Activated gamma-delta T cell treated with anti-CD3 and anti-CD28 coated beads, Interleukin-2, amount 50 U/mL, for 16 hours (primary cell): ENCODE measurements around the gene SERINC2.

Experiments
- DNase-seq: peaks from one replicate; pipeline ENCODE4 v3.0.0-alpha.2; 2020; ENCODE audit warnings: low read depth

The SERINC2 gene

GRCh38 chr1:31412732-31413404 is at the start of gene SERINC2:
Gene SERINC2, plus strand, starts transcription at chr1:31413213. Its CDS starts 53 bp downstream, at chr1:31413266.
- no peak for DNase-seq

GRCh38 chr1:31364561-31365250 is 48.3 kb upstream of the SERINC2 start:
- no peak for DNase-seq

GRCh38 chr1:31366796-31367195 is 46.2 kb upstream of the SERINC2 start:
- no peak for DNase-seq

- no peak for DNase-seq
These were observed 44.4 kb upstream of the SERINC2 start for GRCh38 chr1:31368611-31369107.

GRCh38 chr1:31370021-31370420 is 43.0 kb upstream of the SERINC2 start:
- no peak for DNase-seq

- no peak for DNase-seq
These were observed 42.4 kb upstream of the SERINC2 start for GRCh38 chr1:31370565-31370964.

- DNase-seq, result no peak
These were observed 41.7 kb upstream of the SERINC2 start for GRCh38 chr1:31371121-31371959.

- DNase-seq, result no peak
These were observed 41.0 kb upstream of the SERINC2 start for GRCh38 chr1:31372051-31372450.

GRCh38 chr1:31372751-31373055 is 40.3 kb upstream of the SERINC2 start:
- no peak for DNase-seq

- no peak for DNase-seq
These were observed 39.7 kb upstream of the SERINC2 start, which contains the start of gene FABP3 for GRCh38 chr1:31373056-31373896. Gene FABP3, minus strand, starts transcription at chr1:31373076. Its CDS starts 62 bp downstream, at chr1:31373014.

- no peak for DNase-seq
These were observed 39.0 kb upstream of the SERINC2 start for GRCh38 chr1:31373897-31374486.

- DNase-seq, result no peak
These were observed 38.4 kb upstream of the SERINC2 start for GRCh38 chr1:31374511-31375196.

GRCh38 chr1:31376375-31377134 is 36.5 kb upstream of the SERINC2 start:
- DNase-seq, result no peak

- no peak for DNase-seq
These were observed 35.6 kb upstream of the SERINC2 start for GRCh38 chr1:31377364-31377863.

- DNase-seq, result no peak
These were observed 35.0 kb upstream of the SERINC2 start for GRCh38 chr1:31378001-31378400.

GRCh38 chr1:31380181-31380580 is 32.8 kb upstream of the SERINC2 start:
- no peak for DNase-seq

- no peak for DNase-seq
These were observed 31.4 kb upstream of the SERINC2 start for GRCh38 chr1:31381394-31382294.

- DNase-seq, result no peak
These were observed 30.5 kb upstream of the SERINC2 start for GRCh38 chr1:31382379-31382989.
